ENCODE data around the gene TNRC18.

Gene TNRC18

GRCh38 chr7:5445981-5446594, 22.5 kb upstream of the TNRC18 start:
- H3K9me2 ChIP-seq (ENCODE audit: low read depth, low read length) = no peaks in the 10 kb centered on the region
- no peaks in the 10 kb centered on the region for H3K9me3 ChIP-seq (ENCODE audit: low read length)
- no peaks in the 10 kb centered on the region for H4K20me1 ChIP-seq (ENCODE audit: insufficient read depth, low read length)
- H3K4me1 ChIP-seq (ENCODE audit: insufficient read depth, low read length, severe bottlenecking) = no peaks in the 10 kb centered on the region
- H3K27ac ChIP-seq (ENCODE audit: low read depth, low read length, poor library complexity, severe bottlenecking) = no peak overlapping the region
- no peak overlapping the region for H3K4me2 ChIP-seq (ENCODE audit: low read length)
- H3K36me3 ChIP-seq (ENCODE audit: insufficient read depth, low read length) = no peaks in the 10 kb centered on the region
- no peaks in the 10 kb centered on the region for H3F3A ChIP-seq (ENCODE audit: insufficient read depth, low read length)
- no peaks in the 10 kb centered on the region for H3K79me2 ChIP-seq (ENCODE audit: insufficient read depth, low read length)
- no peak overlapping the region for H2AFZ ChIP-seq (ENCODE audit: low read length)
- H3K9ac ChIP-seq (ENCODE audit: low read length) = no peak overlapping the region
- H3K27me3 ChIP-seq (ENCODE audit: insufficient read depth, low read length) = peaks cover 7% of the 10 kb centered on the region; the same call in 1 of the 2 replicates
- TF ChIP-seq CTCF (IDR thresholded peaks at IDR 0.05; ENCODE audit: low read length) (no peak), EZH2 (IDR thresholded peaks at IDR 0.05; ENCODE audit: borderline replicate concordance, low read length) (no peak)
- H3K4me3 ChIP-seq (ENCODE audit: low read depth, low read length, poor library complexity, severe bottlenecking) = no peak overlapping the region

- Histone ChIP-seq H3K9me3 (ENCODE audit: low read length) (no peaks in the 10 kb centered on the region), H3K36me3 (ENCODE audit: insufficient read depth, low read length) (no peaks in the 10 kb centered on the region), H3K27ac (ENCODE audit: low read depth, low read length, poor library complexity, severe bottlenecking) (no peak overlapping the region), H2AFZ (ENCODE audit: low read length) (no peak overlapping the region), H3K79me2 (ENCODE audit: insufficient read depth, low read length) (no peaks in the 10 kb centered on the region), H3K9me2 (ENCODE audit: low read depth, low read length) (no peaks in the 10 kb centered on the region), H3K4me1 (ENCODE audit: insufficient read depth, low read length, severe bottlenecking) (no peaks in the 10 kb centered on the region), H3K9ac (ENCODE audit: low read length) (no peak overlapping the region), H3K27me3 (ENCODE audit: insufficient read depth, low read length) (peaks cover 7% of the 10 kb centered on the region; the same call in 1 of the 2 replicates), H3K4me2 (ENCODE audit: low read length) (no peak overlapping the region), H3K4me3 (ENCODE audit: low read depth, low read length, poor library complexity, severe bottlenecking) (no peak overlapping the region), H4K20me1 (ENCODE audit: insufficient read depth, low read length) (no peaks in the 10 kb centered on the region), H3F3A (ENCODE audit: insufficient read depth, low read length) (no peaks in the 10 kb centered on the region)
- TF ChIP-seq CTCF (IDR thresholded peaks at IDR 0.05; ENCODE audit: low read length) = no peak
- no peak for TF ChIP-seq EZH2 (IDR thresholded peaks at IDR 0.05; ENCODE audit: borderline replicate concordance, low read length)
Measured at GRCh38 chr7:5443678-5444077, 20.0 kb upstream of the TNRC18 start.

- Histone ChIP-seq H3K4me3 (ENCODE audit: low read depth, low read length, poor library complexity, severe bottlenecking) (no peak overlapping the region), H3K9me3 (ENCODE audit: low read length) (no peaks in the 10 kb centered on the region), H3K27me3 (ENCODE audit: insufficient read depth, low read length) (peaks cover 7% of the 10 kb centered on the region; the same call in 1 of the 2 replicates), H3K4me2 (ENCODE audit: low read length) (no peak overlapping the region), H3K9me2 (ENCODE audit: low read depth, low read length) (no peaks in the 10 kb centered on the region), H4K20me1 (ENCODE audit: insufficient read depth, low read length) (no peaks in the 10 kb centered on the region), H3K36me3 (ENCODE audit: insufficient read depth, low read length) (no peaks in the 10 kb centered on the region; the same call in 1 of the 2 replicates), H3K9ac (ENCODE audit: low read length) (no peak overlapping the region), H3K27ac (ENCODE audit: low read depth, low read length, poor library complexity, severe bottlenecking) (no peak overlapping the region), H3K4me1 (ENCODE audit: insufficient read depth, low read length, severe bottlenecking) (no peaks in the 10 kb centered on the region), H3F3A (ENCODE audit: insufficient read depth, low read length) (no peaks in the 10 kb centered on the region), H2AFZ (ENCODE audit: low read length) (no peak overlapping the region), H3K79me2 (ENCODE audit: insufficient read depth, low read length) (no peaks in the 10 kb centered on the region)
- TF ChIP-seq EZH2 (IDR thresholded peaks at IDR 0.05; ENCODE audit: borderline replicate concordance, low read length) = no peak
- TF ChIP-seq CTCF (IDR thresholded peaks at IDR 0.05; ENCODE audit: low read length) = no peak
Measured at GRCh38 chr7:5442757-5443305, 19.2 kb upstream of the TNRC18 start.
